Measurements from ENCODE around the gene ANGPTL2.

GRCh38 chr9:127133739-127134167 is 11.3 kb upstream of the ANGPTL2 start:
- TF ChIP-seq CTCF (IDR thresholded peaks at IDR 0.05) (no peak), POLR2AphosphoS5 (IDR thresholded peaks at IDR 0.05; ENCODE audit: low read depth, low read length) (no peak)

All from Panc1 (cell line).